ENCODE data around the gene C20orf202.

C20orf202 gene

GRCh38 chr20:1202762-1203504, at the start of gene C20orf202:
Gene C20orf202 (plus strand): TSS chr20:1203454. CDS start chr20:1203586, 132 bp downstream.
- no peak for DNase-seq

- DNase-seq = no peak
Observed at GRCh38 chr20:1154226-1154625, 49.0 kb upstream of the C20orf202 start.

- no peak for DNase-seq
Observed at GRCh38 chr20:1154691-1155090, 48.6 kb upstream of the C20orf202 start.

- no peak for DNase-seq
Observed at GRCh38 chr20:1155342-1155741, 47.9 kb upstream of the C20orf202 start.

GRCh38 chr20:1160496-1160895, 42.8 kb upstream of the C20orf202 start:
- DNase-seq = no peak

- no peak for DNase-seq
Observed at GRCh38 chr20:1160991-1161390, 42.3 kb upstream of the C20orf202 start.

- DNase-seq = no peak
Observed at GRCh38 chr20:1163105-1163504, 40.1 kb upstream of the C20orf202 start.

- DNase-seq = no peak
Observed at GRCh38 chr20:1163653-1164052, 39.6 kb upstream of the C20orf202 start.

- DNase-seq = no peak
Observed at GRCh38 chr20:1164871-1165270, 38.4 kb upstream of the C20orf202 start.

- DNase-seq = no peak
Observed at GRCh38 chr20:1165521-1165920, 37.7 kb upstream of the C20orf202 start.

GRCh38 chr20:1165941-1166340, 37.3 kb upstream of the C20orf202 start:
- no peak for DNase-seq

GRCh38 chr20:1166948-1167720, 36.1 kb upstream of the C20orf202 start:
- DNase-seq = no peak

- no peak for DNase-seq
Observed at GRCh38 chr20:1169224-1169623, 34.0 kb upstream of the C20orf202 start.

- DNase-seq = no peak
Observed at GRCh38 chr20:1171461-1172093, 31.7 kb upstream of the C20orf202 start.

GRCh38 chr20:1173698-1174097, 29.6 kb upstream of the C20orf202 start:
- no peak for DNase-seq

- DNase-seq = no peak
Observed at GRCh38 chr20:1174787-1175186, 28.5 kb upstream of the C20orf202 start.

GRCh38 chr20:1177680-1178079, 25.6 kb upstream of the C20orf202 start:
- DNase-seq = no peak

- DNase-seq = no peak
Observed at GRCh38 chr20:1178103-1178502, 25.2 kb upstream of the C20orf202 start.

GRCh38 chr20:1178623-1179022, 24.6 kb upstream of the C20orf202 start:
- DNase-seq = no peak

GRCh38 chr20:1180949-1181348, 22.3 kb upstream of the C20orf202 start:
- DNase-seq = no peak

- no peak for DNase-seq
Observed at GRCh38 chr20:1182106-1182505, 21.1 kb upstream of the C20orf202 start.

- DNase-seq = no peak
Observed at GRCh38 chr20:1183153-1183552, 20.1 kb upstream of the C20orf202 start.

- DNase-seq = no peak
Observed at GRCh38 chr20:1184260-1184637, 19.0 kb upstream of the C20orf202 start.

All from NCI-H1048 (cell line).